Left renal cortex interstitium (tissue), 4 donors: ENCODE data around the gene SENP3. TPM values are rescaled to one million over a fixed set of nuclear protein-coding genes. Genes with fewer than 3 reads are reported as not detected.

Experiments used
- DNase-seq, 4 donors: peaks; one replicate each; pipeline ENCODE4 v3.0.0-alpha.2; 2013; ENCODE audit warnings: low read depth in 4 of 4, low spot score in 2 of 4, missing footprints in 1 of 4
- polyA plus RNA-seq, 4 donors: library from polyadenylated mRNA; unstranded; fragments of 120-200 nt; gene quantifications; one replicate each; pipeline ENCODE4 v1.2.1, GENCODE V29; 2013; ENCODE audit not compliant: insufficient read length in 4 of 4

The SENP3 gene
- polyA plus RNA-seq = 10 to 100 TPM; 60.8 to 81.3 (median 74.9) TPM

- peak in 3 of 4 donors; percentile 76 to 84 (median 80) for DNase-seq
Observed at GRCh38 chr17:7561589-7562207, at the start of gene SENP3. SENP3 (plus strand) TSS chr17:7561919; CDS start chr17:7563077, 1,158 bp downstream.

- no peak for DNase-seq
Observed at GRCh38 chr17:7512105-7512504, 49.6 kb upstream of the SENP3 start.

GRCh38 chr17:7512824-7513540 is 48.7 kb upstream of the SENP3 start:
- no peak for DNase-seq

GRCh38 chr17:7513850-7514419 is 47.8 kb upstream of the SENP3 start:
- no peak for DNase-seq

GRCh38 chr17:7515911-7516610 is 45.7 kb upstream of the SENP3 start:
- DNase-seq = no peak

- DNase-seq = no peak
Observed at GRCh38 chr17:7523033-7523432, 38.7 kb upstream of the SENP3 start.

GRCh38 chr17:7528842-7529241 is 32.9 kb upstream of the SENP3 start:
- no peak for DNase-seq

GRCh38 chr17:7530023-7530900 is 31.5 kb upstream of the SENP3 start:
- no peak for DNase-seq

- DNase-seq = no peak
Observed at GRCh38 chr17:7538050-7538449, 23.7 kb upstream of the SENP3 start.

GRCh38 chr17:7538891-7539545 is 22.7 kb upstream of the SENP3 start:
- no peak for DNase-seq

GRCh38 chr17:7541074-7541621 is 20.6 kb upstream of the SENP3 start:
- no peak for DNase-seq

- DNase-seq = no peak
Observed at GRCh38 chr17:7544911-7545310, 16.8 kb upstream of the SENP3 start.

GRCh38 chr17:7548585-7549400 is 12.9 kb upstream of the SENP3 start, which contains the start of gene TNFSF12:
TNFSF12 (plus strand) TSS chr17:7549058; CDS start chr17:7549154, 96 bp downstream.
- no peak for DNase-seq

- DNase-seq = no peak
Observed at GRCh38 chr17:7549401-7550055, 12.2 kb upstream of the SENP3 start.

- DNase-seq = no peak
Observed at GRCh38 chr17:7550344-7550743, 11.4 kb upstream of the SENP3 start.

- DNase-seq = no peak
Observed at GRCh38 chr17:7551396-7551795, 10.3 kb upstream of the SENP3 start.

GRCh38 chr17:7552621-7553051 is 9.1 kb upstream of the SENP3 start:
- no peak for DNase-seq

GRCh38 chr17:7553356-7553755 is 8.4 kb upstream of the SENP3 start:
- DNase-seq = no peak
